Stimulated activated CD4-positive, alpha-beta T cell treated with anti-CD3 and anti-CD28 coated beads, TNF-alpha, amount 100 ng/mL, for 24 hours (primary cell): ENCODE measurements around the gene COL26A1.

Experiments
- DNase-seq, 3 experiments: peaks; one replicate each; pipeline ENCODE4 v3.0.0-alpha.2; 2020; ENCODE audit warnings: low read depth in 3 of 3

COL26A1 gene

DNA sequence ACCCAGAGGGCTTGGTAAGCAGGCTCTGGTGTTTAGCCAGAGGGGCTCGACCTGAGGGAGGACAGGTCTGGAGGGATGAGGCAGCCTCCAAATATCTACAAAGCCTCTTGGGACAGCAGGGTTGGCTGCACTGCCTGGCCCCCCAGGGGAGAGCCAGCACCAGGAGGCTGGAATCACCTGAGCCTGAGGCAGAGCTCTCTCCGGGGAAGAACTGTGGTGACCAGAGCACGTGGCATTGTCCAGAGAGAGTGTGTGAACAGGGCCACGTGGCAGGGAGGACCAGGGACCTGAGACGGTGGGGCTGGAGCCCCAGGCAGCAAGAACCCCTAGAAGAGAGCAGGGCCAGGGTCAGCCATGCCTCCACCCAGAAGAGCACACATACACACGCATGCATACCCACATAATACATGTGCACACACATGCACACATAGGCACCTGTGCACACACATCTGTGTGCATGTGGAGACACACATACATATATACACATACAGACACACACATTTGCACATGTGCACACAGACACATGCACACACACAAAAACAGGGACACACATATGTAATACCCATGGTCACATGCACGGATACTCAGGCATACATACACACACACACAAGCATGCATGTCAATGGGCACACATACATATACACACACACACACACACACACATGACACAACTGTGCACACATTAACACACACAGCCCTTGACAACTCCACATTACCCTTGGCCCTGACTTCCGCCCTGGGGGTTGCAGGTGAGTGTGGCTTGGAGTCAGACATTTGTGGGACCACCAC is 171.5 kb downstream of the COL26A1 start:
- no peak for DNase-seq

- DNase-seq: no peak
These were observed 172.2 kb downstream of the COL26A1 start for GRCh38 chr7:101534873-101535272.

GRCh38 chr7:101535351-101535751 is 172.7 kb downstream of the COL26A1 start:
- DNase-seq: no peak

DNA sequence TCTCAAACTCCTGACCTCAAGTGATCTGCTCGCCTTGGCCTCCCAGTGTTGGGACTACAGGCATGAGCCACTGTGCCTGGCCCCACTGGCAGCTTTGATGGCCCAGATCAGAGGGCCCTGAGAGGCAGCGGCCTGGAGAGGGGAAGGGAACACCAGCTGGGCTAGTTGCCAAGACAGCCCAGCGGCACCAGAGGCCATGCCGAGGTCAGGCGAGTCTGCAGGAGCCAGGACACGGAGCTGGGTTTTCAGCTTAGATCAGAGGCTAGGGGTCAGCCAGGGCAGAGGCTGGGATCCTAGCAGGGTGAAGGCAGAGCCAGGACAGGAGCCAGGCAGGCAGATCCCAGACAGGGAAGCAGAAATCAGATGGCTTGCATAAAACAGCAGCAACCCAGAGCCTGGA is 173.6 kb downstream of the COL26A1 start:
- no peak for DNase-seq

DNA sequence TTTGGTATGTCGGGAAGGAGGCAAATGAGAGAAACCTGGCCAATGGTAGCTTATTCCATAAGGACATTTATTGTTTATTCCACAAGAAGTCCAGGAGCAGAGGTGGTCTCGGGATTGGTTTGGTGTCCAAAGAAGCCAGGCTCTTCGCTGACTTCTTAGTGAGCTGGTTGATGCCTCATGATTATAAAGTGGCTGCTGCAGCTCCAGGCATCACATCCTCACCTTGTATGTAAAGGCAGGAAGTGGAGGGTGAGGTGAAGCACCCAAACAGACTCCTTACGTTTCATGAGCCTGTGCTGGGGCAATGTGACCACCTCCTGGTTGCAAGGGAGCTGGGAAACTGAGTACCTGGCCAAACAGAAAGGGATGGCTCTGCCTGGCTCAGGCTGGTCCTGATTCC is 174.0 kb downstream of the COL26A1 start:
- no peak for DNase-seq

DNA sequence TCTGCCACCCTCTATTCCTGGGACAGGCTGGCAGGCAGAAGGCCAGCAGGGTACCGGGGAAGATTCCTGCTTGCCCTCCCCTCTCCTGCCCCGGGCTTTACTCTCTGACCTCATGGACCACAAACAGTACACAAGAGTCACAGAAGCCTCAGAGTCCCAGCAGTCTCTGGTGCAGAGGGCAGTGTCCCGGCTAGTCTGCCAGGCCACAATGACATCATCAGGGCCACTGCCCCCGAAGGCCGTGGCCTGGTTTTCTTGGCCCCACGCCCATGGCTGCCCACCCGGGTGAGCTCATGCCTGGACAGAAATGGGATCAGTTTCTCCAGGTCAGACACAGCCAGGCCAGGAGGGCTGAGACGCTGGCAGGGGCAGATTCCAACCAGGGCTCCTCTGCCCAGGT is 174.5 kb downstream of the COL26A1 start:
- no peak for DNase-seq

DNA sequence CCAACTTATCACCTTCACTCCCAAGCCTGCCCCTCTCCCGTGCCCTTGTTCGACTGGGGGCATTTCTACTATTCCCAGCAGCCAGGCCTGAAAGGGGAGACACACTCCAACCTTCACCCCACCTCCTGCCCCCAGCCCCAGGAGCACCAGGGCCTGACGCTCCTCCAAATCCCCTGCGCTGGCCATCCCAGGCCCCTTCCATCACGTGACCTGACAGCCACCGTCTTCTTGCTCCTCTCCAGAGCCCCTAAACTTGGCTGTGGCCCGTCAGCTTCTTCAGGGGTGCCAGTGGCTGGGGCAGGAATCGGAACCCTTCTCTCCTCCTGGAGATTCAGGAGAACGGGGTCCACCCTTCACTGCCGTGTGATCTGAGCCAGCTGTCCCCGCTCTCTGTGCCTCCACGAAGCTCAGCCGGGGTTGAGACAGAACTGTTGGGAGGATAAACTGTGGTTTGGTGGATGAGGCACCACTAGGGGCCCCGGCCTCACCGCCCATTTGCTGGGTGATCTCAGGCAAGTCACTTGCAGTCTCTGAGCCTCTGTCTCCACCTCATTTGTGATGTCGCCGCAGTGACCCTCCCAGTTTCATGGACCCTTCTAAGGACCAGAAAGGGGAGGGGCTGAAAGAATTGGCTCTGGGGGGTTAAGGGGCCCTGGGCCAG is 175.4 kb downstream of the COL26A1 start:
- DNase-seq: no peak

- peak; percentile 14 to 52 (median 37) for DNase-seq
These were observed 176.2 kb downstream of the COL26A1 start for GRCh38 chr7:101538596-101539459.

DNA sequence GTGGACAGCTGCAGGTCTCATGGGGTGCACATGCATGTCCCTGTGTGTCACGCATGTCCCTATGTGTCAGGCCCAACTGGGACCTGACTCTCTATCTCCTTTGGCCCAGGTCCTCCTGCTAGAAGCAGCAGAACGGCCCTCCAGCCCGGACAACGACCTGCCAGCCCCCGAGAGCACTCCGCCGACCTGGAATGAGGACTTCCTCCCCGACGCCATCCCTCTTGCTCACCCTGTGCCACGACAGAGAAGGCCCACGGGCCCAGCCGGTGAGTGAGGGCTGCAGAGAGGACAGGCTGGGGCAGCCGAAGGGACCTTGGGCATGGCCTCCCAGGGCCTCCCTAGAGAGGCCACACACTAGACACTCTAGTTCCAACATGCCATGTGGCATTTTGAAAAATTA is 177.1 kb downstream of the COL26A1 start:
- no peak for DNase-seq

- DNase-seq: peak; percentile 55 to 75 (median 56)
These were observed 180.0 kb downstream of the COL26A1 start for GRCh38 chr7:101542527-101543241.

- DNase-seq: no peak
These were observed 180.6 kb downstream of the COL26A1 start for GRCh38 chr7:101543242-101543766.

DNA sequence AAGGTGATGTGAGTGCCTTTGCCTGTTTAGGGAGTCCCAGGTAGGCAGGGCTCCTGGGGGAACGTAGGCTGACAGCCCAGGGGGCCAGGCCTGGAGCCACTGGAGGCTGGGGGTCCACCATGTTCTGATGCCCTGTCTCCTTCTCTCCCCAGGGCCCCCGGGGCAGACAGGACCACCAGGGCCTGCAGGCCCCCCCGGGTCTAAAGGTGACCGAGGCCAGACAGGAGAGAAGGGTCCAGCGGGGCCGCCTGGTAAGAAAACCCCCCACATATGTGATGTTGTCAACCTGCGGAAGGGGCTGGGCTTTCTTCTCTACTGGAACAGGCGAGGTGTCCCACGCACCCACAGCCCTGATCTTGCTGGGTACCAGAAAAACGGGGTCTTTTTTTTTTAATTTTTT is 181.2 kb downstream of the COL26A1 start:
- no peak for DNase-seq

DNA sequence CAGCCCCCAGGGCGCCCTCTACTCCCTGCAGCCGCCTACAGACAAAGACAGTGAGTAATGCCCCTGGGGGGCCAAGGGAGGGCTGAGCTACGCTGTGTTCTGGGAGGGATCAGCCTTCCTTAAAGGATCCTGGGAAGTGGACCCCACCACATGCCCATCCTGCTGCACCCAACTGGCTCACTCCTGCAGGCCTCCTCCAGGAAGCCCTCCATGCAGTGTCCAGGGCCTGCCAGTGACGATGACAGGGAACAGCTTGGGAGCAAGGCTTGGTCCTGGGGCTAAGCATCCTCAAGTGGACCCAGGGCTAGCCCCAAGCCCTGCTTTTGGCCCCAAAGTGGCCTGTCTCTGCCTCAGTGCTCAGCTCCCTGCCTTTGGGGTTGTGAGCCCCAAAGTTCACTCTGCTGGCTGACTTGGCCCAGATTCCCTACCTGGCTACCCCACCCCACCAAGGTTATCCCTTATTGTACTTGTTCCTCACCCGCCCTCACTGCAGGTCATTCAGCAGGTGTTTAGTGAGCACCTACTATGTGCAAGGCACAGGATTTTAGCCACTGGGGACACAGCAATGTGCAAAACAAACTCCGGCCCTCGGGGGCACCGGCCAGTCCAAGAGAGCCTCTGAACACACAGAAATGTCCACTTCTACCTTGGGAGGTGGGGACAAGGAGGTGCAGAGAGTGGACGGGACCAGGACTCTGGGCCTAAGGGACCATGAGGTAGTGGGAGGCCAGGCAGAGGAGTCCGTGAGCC is 182.9 kb downstream of the COL26A1 start:
- no peak for DNase-seq

DNA sequence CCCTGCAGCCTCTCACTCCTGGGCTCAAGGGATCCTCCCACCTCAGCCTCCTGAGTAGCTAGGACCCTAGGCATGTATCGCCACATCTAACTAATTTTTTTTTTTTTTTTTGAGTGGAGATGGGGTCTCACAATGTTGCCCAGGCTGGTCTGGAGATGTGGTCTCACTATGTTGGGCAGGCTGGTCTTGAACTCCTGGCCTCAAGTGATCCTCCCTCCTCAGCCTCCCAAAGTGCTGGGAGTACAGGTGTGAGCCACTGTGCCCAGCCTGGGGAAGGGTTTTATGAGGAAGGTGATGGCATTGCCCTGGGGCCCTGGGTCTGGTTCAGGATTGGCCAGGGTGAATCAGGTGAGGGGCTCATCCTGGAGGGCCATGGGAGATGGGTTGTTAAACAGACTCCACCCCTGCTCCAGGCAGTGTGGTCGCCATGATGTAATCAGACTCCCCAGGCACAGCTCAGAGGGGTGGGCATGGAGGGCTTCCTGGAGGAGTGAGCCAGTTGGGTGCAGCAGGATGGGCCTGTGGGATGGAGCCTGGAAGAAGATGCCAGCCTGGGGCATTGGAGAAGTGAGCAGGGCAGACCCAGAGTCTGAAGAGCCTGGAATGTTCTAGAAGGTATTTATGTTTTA is 183.7 kb downstream of the COL26A1 start:
- DNase-seq: no peak

DNA sequence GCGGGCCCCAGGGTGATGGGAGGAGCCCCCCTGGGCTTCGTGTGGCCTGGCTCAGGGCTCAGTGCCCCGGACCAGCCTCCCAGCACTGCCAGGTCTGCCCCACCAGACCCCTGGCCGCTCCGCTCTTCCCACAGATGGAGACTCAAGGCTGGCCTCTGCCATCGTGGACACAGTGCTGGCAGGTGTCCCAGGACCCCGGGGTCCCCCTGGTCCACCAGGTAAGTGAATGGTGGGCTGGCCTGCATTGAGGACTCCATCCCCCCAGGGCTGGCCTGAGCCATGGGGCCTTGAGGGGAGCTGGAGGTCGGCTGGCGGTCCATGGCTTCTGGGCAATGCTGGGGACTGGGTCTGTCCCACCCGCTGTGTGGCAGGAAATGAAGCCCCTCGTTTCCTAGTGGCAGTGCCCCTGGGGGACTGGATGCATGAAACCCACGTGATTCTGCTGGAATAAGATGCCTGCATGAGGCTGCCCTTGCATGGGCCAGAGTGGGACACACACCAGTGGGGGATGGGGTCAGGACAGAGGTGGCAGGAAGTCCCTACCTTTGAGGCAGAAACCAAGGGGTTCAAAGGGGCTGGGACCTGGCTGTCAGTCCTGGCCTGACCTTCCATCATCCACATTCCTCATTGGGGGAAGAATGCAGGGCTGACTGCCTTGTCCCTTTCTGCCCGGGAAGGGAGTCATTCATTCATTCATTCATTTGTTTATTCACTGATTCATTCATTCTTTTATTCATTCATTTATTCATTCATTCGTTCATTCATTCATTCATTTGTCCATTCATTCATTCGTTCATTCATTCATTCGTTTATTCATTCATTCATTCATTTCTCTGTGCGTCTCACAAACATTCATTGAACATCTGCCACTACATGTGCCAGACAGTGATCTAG is 184.6 kb downstream of the COL26A1 start:
- DNase-seq: no peak

DNA sequence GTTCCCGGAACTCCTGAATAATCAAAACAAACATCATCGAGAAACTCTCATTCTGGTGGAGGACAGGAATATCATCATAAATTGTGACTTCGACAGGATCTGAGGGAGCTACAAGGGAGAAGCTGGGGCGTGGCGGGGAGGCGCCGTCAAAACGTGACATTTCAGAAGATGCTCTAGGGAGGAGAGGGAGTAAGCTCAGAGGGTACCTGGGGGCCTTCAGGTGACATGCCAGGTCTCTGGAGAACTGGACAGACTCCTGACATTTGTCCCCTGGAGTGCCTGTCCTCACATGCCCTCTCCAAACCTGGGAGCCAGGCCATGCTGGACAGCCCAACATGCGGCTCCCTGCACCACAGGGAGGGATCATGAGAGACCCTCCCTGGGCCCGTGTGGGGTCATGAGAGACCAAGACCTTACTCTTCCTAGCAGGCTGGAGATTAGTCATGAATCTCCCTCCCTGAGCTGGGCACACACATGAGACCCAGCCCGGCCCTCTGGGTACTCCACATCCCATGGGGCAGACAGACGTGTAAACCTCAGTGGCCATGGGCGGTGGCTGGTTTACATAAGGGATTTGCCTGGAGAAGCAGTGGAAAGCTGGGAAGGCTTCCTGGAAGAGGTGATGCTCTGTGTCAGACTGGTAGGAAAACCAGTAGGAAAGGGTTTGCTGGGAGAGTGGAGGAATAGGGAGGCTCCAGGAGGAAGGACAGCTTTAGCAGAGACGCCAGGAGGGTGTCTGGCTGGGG is 185.4 kb downstream of the COL26A1 start:
- no peak for DNase-seq

DNA sequence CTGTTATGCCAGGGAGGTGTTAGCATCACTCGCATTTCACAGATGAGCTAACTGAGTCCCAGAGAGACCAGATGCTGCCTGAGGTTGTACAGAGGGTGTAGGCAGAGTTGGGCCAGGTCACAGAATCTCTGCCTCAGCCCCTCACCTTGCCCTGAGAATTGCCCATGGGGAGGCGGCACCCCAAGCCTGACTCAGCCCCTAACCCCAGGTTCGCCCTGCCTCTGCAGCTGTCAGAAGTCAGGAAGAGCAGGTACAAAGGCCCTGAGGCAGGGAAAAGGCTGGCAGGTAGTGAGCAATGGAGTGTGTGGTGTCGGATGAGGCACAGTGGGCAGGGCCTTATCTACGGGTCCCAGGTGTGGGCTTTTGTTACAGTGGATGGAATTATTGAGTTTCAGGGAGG is 187.1 kb downstream of the COL26A1 start:
- DNase-seq: no peak
